ENCODE measurements around the gene RPS6KB2. TPM values are rescaled to one million over a fixed set of nuclear protein-coding genes. Genes with fewer than 3 reads are reported as not detected.

Gene RPS6KB2
- total and polyA plus RNA-seq, 2 donors (not counting 1 experiment from before 2014, with no cell fraction given) = 81.8 to 131 TPM

- WGBS (ENCODE audit: insufficient coverage) = under 1% methylated on average over 97 of the region's 97 CpGs
- Mint-ChIP-seq H3K4me1 (peaks cover 50% of the 10 kb centered on the region), H3K9me3 (ENCODE audit: insufficient read depth) (no peaks in the 10 kb centered on the region), H3K4me3 (peak overlapping the region; percentile 83), H3K27ac (peak overlapping the region; percentile 91), H3K27me3 (no peaks in the 10 kb centered on the region)
- H3K9ac ChIP-seq (ENCODE audit: low read length) = peak overlapping the region; percentile 68
- peaks cover 49 to 54% of the 10 kb centered on the region in 2 donors for H3K4me1 ChIP-seq (ENCODE audit: control insufficient read depth in 2 of 2, insufficient read depth in 2 of 2, low read length in 2 of 2)
- ChIA-PET CTCF (interaction anchor here (0.8 to 10.4 kb wide), 12 partner anchors 7 to 50 kb away, joined by 3 to 121 read pairs (median 4); partner anchors contain the start of genes PPP1CA, PTPRCAP, RAD9A and RPS6KB2), POLR2A (interaction anchor here (0.8 to 10.7 kb wide), 14 partner anchors 9 to 70 kb away, joined by 3 to 195 read pairs (median 17); partner anchors contain the start of genes PPP1CA, PTPRCAP, RAD9A and RPS6KB2)
- H3K27ac ChIP-seq (ENCODE audit: low read length in 2 of 2) = peak overlapping the region; percentile 43 to 71
- intact Hi-C loops (cut with micrococcal nuclease) = loop anchor here (1.0 to 2.0 kb wide), 4 partner anchors 16 to 48 kb away; partner anchors contain the start of genes PTPRCAP and TMEM134
- ATAC-seq (ENCODE audit: low read depth) (peak; percentile 85), DNase-seq (peak; percentile 98)
- no peaks in the 10 kb centered on the region for H4K20me1 ChIP-seq (ENCODE audit: control insufficient read depth, insufficient read depth, low read length, poor library complexity, severe bottlenecking)
- H3K36me3 ChIP-seq (replicated peaks in 1 of 2; ENCODE audit: control extremely low read depth in 1 of 2, control insufficient read depth in 1 of 2, extremely low read depth in 1 of 2, insufficient read depth in 2 of 2, low read length in 1 of 2) = no peaks in the 10 kb centered on the region
- no peaks in the 10 kb centered on the region for H3K27me3 ChIP-seq (replicated peaks in 1 of 4; ENCODE audit: control extremely low read depth in 1 of 4, control insufficient read depth in 3 of 4, insufficient read depth in 4 of 4, low read length in 3 of 4)
- peaks cover 20% of the 10 kb centered on the region for H3K79me2 ChIP-seq (ENCODE audit: control insufficient read depth, insufficient read depth, low read length)
- no peak for TF ChIP-seq EZH2 (IDR thresholded peaks at IDR 0.05; ENCODE audit: borderline replicate concordance, insufficient read depth, low read depth, low read length, poor library complexity, severe bottlenecking)
- TF ChIP-seq CTCF (IDR thresholded peaks at IDR 0.05) = no peak
- peak overlapping the region; percentile 51 for H2AFZ ChIP-seq (ENCODE audit: insufficient read depth, low read depth, low read length, poor library complexity, severe bottlenecking)
- no peaks in the 10 kb centered on the region for H3K9me3 ChIP-seq (ENCODE audit: control extremely low read depth in 1 of 3, control insufficient read depth in 2 of 3, insufficient read depth in 1 of 3, low read length in 2 of 3)
- peak overlapping the region; percentile 95 for H3K4me2 ChIP-seq (replicated peaks; ENCODE audit: low read depth, low read length, poor library complexity, severe bottlenecking)
- H3K4me3 ChIP-seq (ENCODE audit: control extremely low read depth in 1 of 5, extremely low read depth in 1 of 5, insufficient read depth in 1 of 5, low read depth in 2 of 5, low read length in 4 of 5) = peak overlapping the region in 4 of 5 experiments; percentile 32 to 63 (median 53)
These were observed 7.5 kb upstream of the RPS6KB2 start for GRCh38 chr11:67420646-67421429.
